ENCODE results near the gene NDN.
"Not testable (repeated sequence)": the region's sequence is repeated elsewhere in the genome, so short reads cannot be mapped to it uniquely, and the experiment has no call there.

The NDN gene

GRCh38 chr15:23687143-23687470 lies at the start of gene NDN:
Gene NDN (minus strand): TSS chr15:23687305. CDS start chr15:23687217, 88 bp downstream.
- no peak for DNase-seq (ENCODE audit: low read depth in 3 of 3, low spot score in 1 of 3)

- DNase-seq (ENCODE audit: low read depth in 3 of 3, low spot score in 1 of 3) = no peak
Measured at GRCh38 chr15:23736033-23736673, 49.0 kb upstream of the NDN start.

- DNase-seq (ENCODE audit: low read depth in 3 of 3, low spot score in 1 of 3) = no peak
Measured at GRCh38 chr15:23734862-23735261, 47.8 kb upstream of the NDN start.

GRCh38 chr15:23713874-23714656 lies 27.0 kb upstream of the NDN start:
- DNase-seq (ENCODE audit: low read depth in 3 of 3, low spot score in 1 of 3) = not testable (repeated sequence)

- DNase-seq (ENCODE audit: low read depth in 3 of 3, low spot score in 1 of 3) = no peak
Measured at GRCh38 chr15:23708332-23708731, 21.2 kb upstream of the NDN start.

GRCh38 chr15:23695282-23695681 lies 8.2 kb upstream of the NDN start:
- DNase-seq (ENCODE audit: low read depth in 3 of 3, low spot score in 1 of 3) = no peak

- DNase-seq (ENCODE audit: low read depth in 3 of 3, low spot score in 1 of 3) = no peak
Measured at GRCh38 chr15:23694592-23694991, 7.5 kb upstream of the NDN start.

- DNase-seq (ENCODE audit: low read depth in 3 of 3, low spot score in 1 of 3) = no peak
Measured at GRCh38 chr15:23690450-23690852, 3.3 kb upstream of the NDN start.

GRCh38 chr15:23690015-23690414 lies 2.9 kb upstream of the NDN start:
- DNase-seq (ENCODE audit: low read depth in 3 of 3, low spot score in 1 of 3) = no peak

- DNase-seq (ENCODE audit: low read depth in 3 of 3, low spot score in 1 of 3) = no peak
Measured at GRCh38 chr15:23686466-23687142, 501 bp downstream of the NDN start.

- no peak for DNase-seq (ENCODE audit: low read depth in 3 of 3, low spot score in 1 of 3)
Measured at GRCh38 chr15:23671481-23671880, 15.6 kb downstream of the NDN start.

GRCh38 chr15:23670970-23671369 lies 16.1 kb downstream of the NDN start:
- no peak for DNase-seq (ENCODE audit: low read depth in 3 of 3, low spot score in 1 of 3)

GRCh38 chr15:23663232-23663631 lies 23.9 kb downstream of the NDN start:
- DNase-seq (ENCODE audit: low read depth in 3 of 3, low spot score in 1 of 3) = no peak

GRCh38 chr15:23648920-23649515 lies 38.1 kb downstream of the NDN start:
- peak in 1 of 3 donors; percentile 10 for DNase-seq (ENCODE audit: low read depth in 3 of 3, low spot score in 1 of 3)

- no peak for DNase-seq (ENCODE audit: low read depth in 3 of 3, low spot score in 1 of 3)
Measured at GRCh38 chr15:23647421-23648370, 39.4 kb downstream of the NDN start, which contains the start of gene MAGEL2. Gene MAGEL2 (minus strand): TSS chr15:23647867. CDS start chr15:23647742, 125 bp downstream.

- DNase-seq (ENCODE audit: low read depth in 3 of 3, low spot score in 1 of 3) = no peak
Measured at GRCh38 chr15:23647001-23647295, 40.2 kb downstream of the NDN start.

GRCh38 chr15:23646165-23647000 lies 40.7 kb downstream of the NDN start:
- DNase-seq (ENCODE audit: low read depth in 3 of 3, low spot score in 1 of 3) = no peak

- no peak for DNase-seq (ENCODE audit: low read depth in 3 of 3, low spot score in 1 of 3)
Measured at GRCh38 chr15:23645371-23646164, 41.5 kb downstream of the NDN start.

- DNase-seq (ENCODE audit: low read depth in 3 of 3, low spot score in 1 of 3) = no peak
Measured at GRCh38 chr15:23644829-23645228, 42.3 kb downstream of the NDN start.

All from stimulated activated CD4-positive, alpha-beta T cell treated with anti-CD3 and anti-CD28 coated beads, TNF-alpha, amount 100 ng/mL, for 1 hour (primary cell).